ENCODE data around the gene TPPP3.

The TPPP3 gene

DNA sequence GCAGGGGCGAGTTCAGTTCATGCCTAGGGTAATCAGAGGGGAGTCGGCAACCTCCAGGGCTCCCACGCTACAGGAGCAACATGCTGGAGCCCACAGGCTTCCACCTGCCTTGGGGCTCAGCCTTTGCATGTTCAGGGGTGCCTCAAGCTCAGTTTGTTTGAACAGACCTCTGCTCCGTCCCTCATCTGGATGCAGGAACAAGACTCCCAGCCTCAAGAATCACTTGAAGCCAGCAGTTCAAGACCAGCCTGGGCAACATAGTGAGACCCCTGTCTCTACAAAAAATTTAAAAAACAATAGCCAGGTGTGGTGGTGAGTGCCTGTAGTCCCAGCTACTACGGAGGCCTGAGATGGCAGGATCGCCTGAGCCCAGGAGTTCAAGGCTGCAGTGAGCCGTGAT lies 32.7 kb upstream of the TPPP3 start:
- no peaks in the 10 kb centered on the region for H3K9me3 ChIP-seq (ENCODE audit: control extremely low read depth in 1 of 5, control insufficient read depth in 4 of 5, insufficient read depth in 2 of 5, low read depth in 1 of 5, low read length in 4 of 5)
- no peak for DNase-seq
- H3K27me3 ChIP-seq (replicated peaks in 2 of 5; ENCODE audit: control insufficient read depth in 4 of 5, insufficient read depth in 5 of 5, low read length in 4 of 5), result peaks cover 2 to 47% (median 25%) of the 10 kb centered on the region in 5 experiments
- POLR2A ChIA-PET, result no interaction called here
- no peak overlapping the region for H3K4me3 ChIP-seq (ENCODE audit: control insufficient read depth in 1 of 7, extremely low read depth in 1 of 7, insufficient read depth in 4 of 7, low read depth in 2 of 7, low read length in 6 of 7)
- CTCF ChIA-PET, result interaction anchor here (0.9 to 10.0 kb wide), 10 partner anchors 11 to 38 kb away, joined by 3 to 149 read pairs (median 4); partner anchors contain the start of gene ZDHHC1
- H3K27ac ChIP-seq (ENCODE audit: insufficient read depth in 1 of 2, low read depth in 1 of 2, low read length in 2 of 2, poor library complexity in 1 of 2, severe bottlenecking in 2 of 2), result no peak overlapping the region
- 93% methylated on average over 4 of the region's 7 CpGs for WGBS (ENCODE audit: insufficient coverage)
- H3K36me3 ChIP-seq (ENCODE audit: control insufficient read depth in 4 of 4, insufficient read depth in 4 of 4, low read length in 3 of 4), result no peaks in the 10 kb centered on the region
- peaks cover 0 to 7% (median 6%) of the 10 kb centered on the region in 4 experiments for H3K4me1 ChIP-seq (ENCODE audit: control extremely low read depth in 1 of 4, control insufficient read depth in 4 of 4, insufficient read depth in 4 of 4, low read length in 3 of 4)

DNA sequence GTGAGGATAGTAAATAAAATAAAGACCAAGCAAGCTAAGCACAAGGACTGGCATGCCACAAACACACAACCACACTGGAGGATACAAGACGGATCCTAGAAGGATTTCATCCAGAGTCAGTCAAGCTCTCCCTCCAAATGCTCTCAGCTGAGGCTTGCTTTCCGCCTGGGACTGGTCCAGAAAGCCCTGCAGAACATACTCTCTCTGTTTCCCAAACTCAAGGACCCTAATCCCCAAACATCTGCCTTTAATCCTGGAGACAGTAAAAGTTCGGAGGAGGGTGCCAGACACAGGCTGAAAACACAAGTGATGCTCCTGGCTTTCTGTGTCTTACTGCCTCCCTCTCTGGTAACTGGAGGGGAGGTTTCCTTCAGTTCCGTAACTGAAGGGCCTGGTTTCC lies 32.3 kb upstream of the TPPP3 start:
- no peak for DNase-seq
- Histone ChIP-seq H3K27me3 (replicated peaks in 2 of 5; ENCODE audit: control insufficient read depth in 4 of 5, insufficient read depth in 5 of 5, low read length in 4 of 5) (peaks cover 2 to 46% (median 25%) of the 10 kb centered on the region in 5 experiments), H3K36me3 (ENCODE audit: control insufficient read depth in 4 of 4, insufficient read depth in 4 of 4, low read length in 3 of 4) (no peaks in the 10 kb centered on the region), H3K9me3 (ENCODE audit: control extremely low read depth in 1 of 5, control insufficient read depth in 4 of 5, insufficient read depth in 2 of 5, low read depth in 1 of 5, low read length in 4 of 5) (no peaks in the 10 kb centered on the region), H3K4me1 (ENCODE audit: control extremely low read depth in 1 of 4, control insufficient read depth in 4 of 4, insufficient read depth in 4 of 4, low read length in 3 of 4) (peaks cover 0 to 5% (median 4%) of the 10 kb centered on the region in 4 experiments), H3K4me3 (ENCODE audit: control insufficient read depth in 1 of 7, extremely low read depth in 1 of 7, insufficient read depth in 4 of 7, low read depth in 2 of 7, low read length in 6 of 7) (no peak overlapping the region), H3K27ac (ENCODE audit: insufficient read depth in 1 of 2, low read depth in 1 of 2, low read length in 2 of 2, poor library complexity in 1 of 2, severe bottlenecking in 2 of 2) (no peak overlapping the region)
- POLR2A ChIA-PET, result no interaction called here
- CTCF ChIA-PET, result interaction anchor here (0.9 to 10.0 kb wide), 10 partner anchors 10 to 38 kb away, joined by 3 to 149 read pairs (median 4); partner anchors contain the start of gene ZDHHC1
- WGBS (ENCODE audit: insufficient coverage), result 92% methylated on average over 3 of the region's 4 CpGs

DNA sequence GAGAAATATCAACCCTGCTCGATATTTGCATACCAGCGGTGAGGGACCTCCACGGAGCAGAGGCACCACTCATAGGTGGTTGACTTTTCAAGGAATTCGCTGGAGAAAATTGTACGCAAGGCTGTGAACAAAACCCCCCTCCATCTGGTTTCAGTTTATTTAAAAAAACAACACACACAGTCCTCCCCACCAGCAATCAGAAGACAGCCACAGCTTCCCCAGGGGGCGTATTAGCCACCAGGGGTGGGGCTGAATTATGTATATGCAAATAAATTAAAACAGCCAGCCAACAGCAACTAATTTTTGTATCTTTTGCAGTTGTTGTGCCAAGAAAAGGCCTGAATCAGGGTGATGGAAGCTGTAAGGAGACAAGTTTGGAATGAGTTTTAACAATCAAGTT lies 31.8 kb upstream of the TPPP3 start:
- 85% methylated on average over 4 of the region's 6 CpGs for WGBS (ENCODE audit: insufficient coverage)
- no peak overlapping the region for H3K27ac ChIP-seq (ENCODE audit: insufficient read depth in 1 of 2, low read depth in 1 of 2, low read length in 2 of 2, poor library complexity in 1 of 2, severe bottlenecking in 2 of 2)
- no peaks in the 10 kb centered on the region for H3K36me3 ChIP-seq (ENCODE audit: control insufficient read depth in 4 of 4, insufficient read depth in 4 of 4, low read length in 3 of 4)
- DNase-seq, result no peak
- ChIA-PET POLR2A (no interaction called here), CTCF (interaction anchor here (0.9 to 10.0 kb wide), 9 partner anchors 10 to 39 kb away, joined by 3 to 149 read pairs (median 6); partner anchors contain the start of gene ZDHHC1)
- peaks cover 0 to under 1% (median 0%) of the 10 kb centered on the region in 4 experiments for H3K4me1 ChIP-seq (ENCODE audit: control extremely low read depth in 1 of 4, control insufficient read depth in 4 of 4, insufficient read depth in 4 of 4, low read length in 3 of 4)
- H3K27me3 ChIP-seq (replicated peaks in 2 of 5; ENCODE audit: control insufficient read depth in 4 of 5, insufficient read depth in 5 of 5, low read length in 4 of 5), result peaks cover 2 to 41% (median 25%) of the 10 kb centered on the region in 5 experiments
- no peak overlapping the region for H3K4me3 ChIP-seq (ENCODE audit: control insufficient read depth in 1 of 7, extremely low read depth in 1 of 7, insufficient read depth in 4 of 7, low read depth in 2 of 7, low read length in 6 of 7)
- H3K9me3 ChIP-seq (ENCODE audit: control extremely low read depth in 1 of 5, control insufficient read depth in 4 of 5, insufficient read depth in 2 of 5, low read depth in 1 of 5, low read length in 4 of 5), result no peaks in the 10 kb centered on the region

DNA sequence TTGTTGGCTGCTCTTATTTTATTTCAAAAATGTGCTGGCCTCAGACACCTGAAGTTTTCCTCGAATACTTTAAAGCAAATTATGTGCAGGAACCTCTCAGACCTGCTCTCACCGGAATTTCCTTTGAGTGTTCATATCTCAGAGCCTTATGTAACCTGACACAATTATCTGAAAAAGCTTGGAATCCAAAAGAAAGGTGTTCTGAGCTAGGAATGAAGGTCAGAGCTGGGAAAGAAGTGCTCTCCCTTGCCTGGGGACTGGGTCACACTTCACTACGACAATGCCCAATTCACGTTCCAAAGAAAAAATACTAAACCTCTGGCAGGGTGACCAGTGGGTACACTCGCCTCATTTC lies 30.9 kb upstream of the TPPP3 start:
- H3K27me3 ChIP-seq (replicated peaks in 2 of 5; ENCODE audit: control insufficient read depth in 4 of 5, insufficient read depth in 5 of 5, low read length in 4 of 5), result peaks cover 2 to 32% (median 18%) of the 10 kb centered on the region in 5 experiments
- no peak overlapping the region for H3K4me3 ChIP-seq (ENCODE audit: control insufficient read depth in 1 of 7, extremely low read depth in 1 of 7, insufficient read depth in 4 of 7, low read depth in 2 of 7, low read length in 6 of 7)
- WGBS (ENCODE audit: insufficient coverage), result 73% methylated on average over 5 of the region's 5 CpGs
- H3K36me3 ChIP-seq (ENCODE audit: control insufficient read depth in 4 of 4, insufficient read depth in 4 of 4, low read length in 3 of 4), result no peaks in the 10 kb centered on the region
- ChIA-PET CTCF (interaction anchor here (1.9 to 10.0 kb wide), 6 partner anchors 9 to 39 kb away, joined by 4 to 149 read pairs (median 28); partner anchors contain the start of gene ZDHHC1), POLR2A (no interaction called here)
- H3K27ac ChIP-seq (ENCODE audit: insufficient read depth in 1 of 2, low read depth in 1 of 2, low read length in 2 of 2, poor library complexity in 1 of 2, severe bottlenecking in 2 of 2), result no peak overlapping the region
- no peaks in the 10 kb centered on the region for H3K4me1 ChIP-seq (ENCODE audit: control extremely low read depth in 1 of 4, control insufficient read depth in 4 of 4, insufficient read depth in 4 of 4, low read length in 3 of 4)
- H3K9me3 ChIP-seq (ENCODE audit: control extremely low read depth in 1 of 5, control insufficient read depth in 4 of 5, insufficient read depth in 2 of 5, low read depth in 1 of 5, low read length in 4 of 5), result no peaks in the 10 kb centered on the region
- DNase-seq, result no peak

DNA sequence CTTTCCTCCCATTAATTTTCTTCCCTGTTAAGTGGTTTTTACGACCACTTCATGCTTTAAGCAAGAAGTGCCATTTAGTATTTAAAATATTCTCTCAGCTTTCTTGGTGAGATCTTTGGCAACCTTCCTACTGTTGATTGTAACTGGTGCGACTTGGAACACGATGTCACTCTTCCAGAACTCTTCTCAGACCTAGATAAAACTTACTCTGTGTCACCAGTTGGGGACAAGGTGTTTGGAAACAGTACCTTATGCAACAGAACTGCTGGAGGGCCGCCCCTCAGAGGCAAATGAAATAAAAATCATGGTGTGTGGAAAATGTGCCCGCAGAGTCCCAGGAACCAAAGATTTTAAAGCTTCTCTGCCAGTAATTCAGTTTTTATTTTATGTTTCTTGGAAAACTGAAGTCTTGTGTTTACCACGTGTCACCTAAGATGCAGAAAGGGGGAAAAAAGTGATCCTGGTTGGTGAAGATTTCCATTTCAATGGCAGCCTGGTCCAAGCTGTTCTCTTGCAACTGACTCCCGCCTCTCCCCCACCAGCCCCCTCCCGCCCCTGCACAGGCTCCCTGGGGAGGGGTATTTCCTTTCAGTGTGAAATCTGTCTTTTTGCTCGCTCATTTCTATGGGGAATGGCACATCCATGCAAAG lies 30.4 kb upstream of the TPPP3 start:
- Histone ChIP-seq H3K9me3 (ENCODE audit: control extremely low read depth in 1 of 5, control insufficient read depth in 4 of 5, insufficient read depth in 2 of 5, low read depth in 1 of 5, low read length in 4 of 5) (no peaks in the 10 kb centered on the region), H3K36me3 (ENCODE audit: control insufficient read depth in 4 of 4, insufficient read depth in 4 of 4, low read length in 3 of 4) (no peaks in the 10 kb centered on the region), H3K4me1 (ENCODE audit: control extremely low read depth in 1 of 4, control insufficient read depth in 4 of 4, insufficient read depth in 4 of 4, low read length in 3 of 4) (no peaks in the 10 kb centered on the region), H3K27ac (ENCODE audit: insufficient read depth in 1 of 2, low read depth in 1 of 2, low read length in 2 of 2, poor library complexity in 1 of 2, severe bottlenecking in 2 of 2) (no peak overlapping the region), H3K27me3 (replicated peaks in 2 of 5; ENCODE audit: control insufficient read depth in 4 of 5, insufficient read depth in 5 of 5, low read length in 4 of 5) (peaks cover 2 to 27% (median 13%) of the 10 kb centered on the region in 5 experiments), H3K4me3 (ENCODE audit: control insufficient read depth in 1 of 7, extremely low read depth in 1 of 7, insufficient read depth in 4 of 7, low read depth in 2 of 7, low read length in 6 of 7) (no peak overlapping the region)
- WGBS (ENCODE audit: insufficient coverage), result 69% methylated on average over 4 of the region's 9 CpGs
- POLR2A ChIA-PET, result no interaction called here
- DNase-seq, result no peak
- CTCF ChIA-PET, result interaction anchor here (1.9 to 10.0 kb wide), 5 partner anchors 12 to 40 kb away, joined by 4 to 149 read pairs (median 22); no protein-coding TSS in a partner anchor

DNA sequence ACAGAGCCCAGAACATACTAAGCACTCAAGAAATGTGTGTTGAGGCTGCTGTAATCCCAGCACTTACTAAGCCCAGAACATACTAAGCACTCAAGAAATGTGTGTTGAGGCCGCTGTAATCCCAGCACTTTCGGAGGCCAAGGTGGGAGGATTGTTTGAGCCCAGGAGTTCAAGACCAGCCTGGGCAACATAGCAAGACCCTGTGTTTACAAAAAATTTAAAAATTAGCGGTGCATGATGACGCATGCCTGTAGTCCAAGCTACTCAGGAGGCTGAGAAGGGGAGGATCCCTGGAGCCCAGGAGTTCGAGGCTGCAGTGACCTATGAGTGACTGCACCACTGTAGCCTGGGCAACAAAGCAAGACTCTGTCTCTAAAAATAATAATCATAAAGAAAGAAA lies 29.7 kb upstream of the TPPP3 start:
- POLR2A ChIA-PET, result no interaction called here
- CTCF ChIA-PET, result interaction anchor here (1.9 to 10.0 kb wide), 2 partner anchors 12 to 41 kb away, joined by 4 to 149 read pairs; no protein-coding TSS in a partner anchor
- 98% methylated on average over 4 of the region's 5 CpGs for WGBS (ENCODE audit: insufficient coverage)

DNA sequence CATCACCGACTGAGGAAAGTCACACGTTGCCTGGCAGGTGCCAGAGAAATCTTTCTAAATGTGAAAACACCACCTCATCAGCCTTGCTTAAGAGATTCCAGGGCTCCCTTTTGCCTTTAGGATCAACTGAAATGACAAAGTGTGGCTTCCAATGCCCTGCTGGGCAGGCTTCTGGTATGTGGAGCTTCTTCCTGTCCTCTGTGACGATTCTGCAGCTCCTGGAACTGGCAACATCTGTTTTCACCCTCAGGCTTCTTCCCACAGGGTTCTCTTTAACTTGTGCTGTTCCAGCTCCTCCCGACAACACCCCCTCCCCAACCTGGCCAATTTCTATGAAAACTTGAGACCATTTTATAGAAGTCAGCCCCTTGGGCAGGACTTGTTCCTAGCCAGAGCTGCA lies 27.7 kb upstream of the TPPP3 start:
- Histone ChIP-seq H3K36me3 (ENCODE audit: control insufficient read depth in 4 of 4, insufficient read depth in 4 of 4, low read length in 3 of 4) (no peaks in the 10 kb centered on the region), H3K4me1 (ENCODE audit: control extremely low read depth in 1 of 4, control insufficient read depth in 4 of 4, insufficient read depth in 4 of 4, low read length in 3 of 4) (peaks cover 0 to 8% (median 7%) of the 10 kb centered on the region in 4 experiments), H3K9me3 (ENCODE audit: control extremely low read depth in 1 of 5, control insufficient read depth in 4 of 5, insufficient read depth in 2 of 5, low read depth in 1 of 5, low read length in 4 of 5) (no peaks in the 10 kb centered on the region), H3K27ac (ENCODE audit: insufficient read depth in 1 of 2, low read depth in 1 of 2, low read length in 2 of 2, poor library complexity in 1 of 2, severe bottlenecking in 2 of 2) (no peak overlapping the region), H3K4me3 (ENCODE audit: control insufficient read depth in 1 of 7, extremely low read depth in 1 of 7, insufficient read depth in 4 of 7, low read depth in 2 of 7, low read length in 6 of 7) (no peak overlapping the region), H3K27me3 (replicated peaks in 2 of 5; ENCODE audit: control insufficient read depth in 4 of 5, insufficient read depth in 5 of 5, low read length in 4 of 5) (peaks cover 2 to 14% (median 8%) of the 10 kb centered on the region in 5 experiments)
- WGBS (ENCODE audit: insufficient coverage), result 95% methylated on average over 4 of the region's 4 CpGs
- ChIA-PET CTCF (interaction anchor here (1.0 to 10.0 kb wide), 8 partner anchors 8 to 100 kb away, joined by 3 to 149 read pairs (median 4); partner anchors contain the start of genes HSD11B2 and TPPP3), POLR2A (interaction anchor here (0.7 kb wide), 1 partner anchor 513 kb away, joined by 3 read pairs; no protein-coding TSS in a partner anchor)
- no peak for DNase-seq

More for the DNA sequence above, 29.7 kb upstream of the TPPP3 start:
- Histone ChIP-seq H3K27me3 (replicated peaks in 2 of 5; ENCODE audit: control insufficient read depth in 4 of 5, insufficient read depth in 5 of 5, low read length in 4 of 5) (peaks cover 2 to 21% (median 13%) of the 10 kb centered on the region in 5 experiments), H3K4me3 (ENCODE audit: control insufficient read depth in 1 of 7, extremely low read depth in 1 of 7, insufficient read depth in 4 of 7, low read depth in 2 of 7, low read length in 6 of 7) (no peak overlapping the region), H3K27ac (ENCODE audit: insufficient read depth in 1 of 2, low read depth in 1 of 2, low read length in 2 of 2, poor library complexity in 1 of 2, severe bottlenecking in 2 of 2) (no peak overlapping the region), H3K36me3 (ENCODE audit: control insufficient read depth in 4 of 4, insufficient read depth in 4 of 4, low read length in 3 of 4) (no peaks in the 10 kb centered on the region), H3K9me3 (ENCODE audit: control extremely low read depth in 1 of 5, control insufficient read depth in 4 of 5, insufficient read depth in 2 of 5, low read depth in 1 of 5, low read length in 4 of 5) (no peaks in the 10 kb centered on the region), H3K4me1 (ENCODE audit: control extremely low read depth in 1 of 4, control insufficient read depth in 4 of 4, insufficient read depth in 4 of 4, low read length in 3 of 4) (no peaks in the 10 kb centered on the region)
- no peak for DNase-seq

Data from common myeloid progenitor, CD34-positive (primary cell).